ENCODE measurements around the gene GRIP2. TPM values are rescaled to one million over a fixed set of nuclear protein-coding genes. Genes with fewer than 3 reads are reported as not detected.

GRIP2 gene
- total RNA-seq, 3 donors from 2014 or later (not counting 1 experiment from before 2014, with no cell fraction given) = not detected

GRCh38 chr3:14458434-14459275 lies 81.5 kb downstream of the GRIP2 start:
- Mint-ChIP-seq H3K9me3 (no peaks in the 10 kb centered on the region), H3K27ac (peak overlapping the region in 1 of 2 donors; percentile 33), H3K4me1 (peaks cover 7 to 10% of the 10 kb centered on the region in 2 donors), H3K27me3 (ENCODE audit: low read depth in 2 of 2) (no peaks in the 10 kb centered on the region), H3K36me3 (no peaks in the 10 kb centered on the region), H3K4me3 (no peak overlapping the region)
- no peaks in the 10 kb centered on the region for H3K9me3 ChIP-seq (ENCODE audit: control insufficient read depth, insufficient read depth, low read length)
- TF ChIP-seq, protein P1, sequence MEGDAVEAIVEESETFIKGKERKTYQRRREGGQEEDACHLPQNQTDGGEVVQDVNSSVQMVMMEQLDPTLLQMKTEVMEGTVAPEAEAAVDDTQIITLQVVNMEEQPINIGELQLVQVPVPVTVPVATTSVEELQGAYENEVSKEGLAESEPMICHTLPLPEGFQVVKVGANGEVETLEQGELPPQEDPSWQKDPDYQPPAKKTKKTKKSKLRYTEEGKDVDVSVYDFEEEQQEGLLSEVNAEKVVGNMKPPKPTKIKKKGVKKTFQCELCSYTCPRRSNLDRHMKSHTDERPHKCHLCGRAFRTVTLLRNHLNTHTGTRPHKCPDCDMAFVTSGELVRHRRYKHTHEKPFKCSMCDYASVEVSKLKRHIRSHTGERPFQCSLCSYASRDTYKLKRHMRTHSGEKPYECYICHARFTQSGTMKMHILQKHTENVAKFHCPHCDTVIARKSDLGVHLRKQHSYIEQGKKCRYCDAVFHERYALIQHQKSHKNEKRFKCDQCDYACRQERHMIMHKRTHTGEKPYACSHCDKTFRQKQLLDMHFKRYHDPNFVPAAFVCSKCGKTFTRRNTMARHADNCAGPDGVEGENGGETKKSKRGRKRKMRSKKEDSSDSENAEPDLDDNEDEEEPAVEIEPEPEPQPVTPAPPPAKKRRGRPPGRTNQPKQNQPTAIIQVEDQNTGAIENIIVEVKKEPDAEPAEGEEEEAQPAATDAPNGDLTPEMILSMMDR (IDR thresholded peaks at IDR 0.05) = no peak
- intact Hi-C loops (cut with micrococcal nuclease) = no loop called here
- H3K36me3 ChIP-seq (ENCODE audit: control insufficient read depth, insufficient read depth, low read length) = peaks cover 10% of the 10 kb centered on the region
- H3K4me3 ChIP-seq (ENCODE audit: low read length) = no peak overlapping the region
- H3K4me1 ChIP-seq (ENCODE audit: control insufficient read depth, insufficient read depth, low read length) = peaks cover 8% of the 10 kb centered on the region
- no peak overlapping the region for H3K27ac ChIP-seq (ENCODE audit: low read length)
- 85% methylated on average over 11 of the region's 11 CpGs for WGBS (ENCODE audit: insufficient coverage)
- ATAC-seq = no peak
- no peak for DNase-seq
- H3K27me3 ChIP-seq (ENCODE audit: control insufficient read depth, insufficient read depth, low read length) = no peaks in the 10 kb centered on the region

GRCh38 chr3:14457999-14458398 lies 82.1 kb downstream of the GRIP2 start:
- H3K4me3 ChIP-seq (ENCODE audit: low read length) = no peak overlapping the region
- TF ChIP-seq, protein P1 (IDR thresholded peaks at IDR 0.05) = no peak
- no peaks in the 10 kb centered on the region for H3K36me3 Mint-ChIP-seq
- intact Hi-C loops (cut with micrococcal nuclease) = no loop called here
- no peak overlapping the region for H3K27ac ChIP-seq (ENCODE audit: low read length)
- no peak overlapping the region for H3K27ac Mint-ChIP-seq
- H3K4me3 Mint-ChIP-seq = no peak overlapping the region
- H3K36me3 ChIP-seq (ENCODE audit: control insufficient read depth, insufficient read depth, low read length) = peaks cover 5% of the 10 kb centered on the region
- H3K27me3 Mint-ChIP-seq (ENCODE audit: low read depth in 2 of 2) = no peaks in the 10 kb centered on the region
- no peaks in the 10 kb centered on the region for H3K9me3 Mint-ChIP-seq
- H3K4me1 ChIP-seq (ENCODE audit: control insufficient read depth, insufficient read depth, low read length) = peaks cover 8% of the 10 kb centered on the region
- peaks cover 7 to 10% of the 10 kb centered on the region in 2 donors for H3K4me1 Mint-ChIP-seq
- 95% methylated on average over 8 of the region's 9 CpGs for WGBS (ENCODE audit: insufficient coverage)
- no peaks in the 10 kb centered on the region for H3K9me3 ChIP-seq (ENCODE audit: control insufficient read depth, insufficient read depth, low read length)
- ATAC-seq = no peak
- DNase-seq = no peak
- H3K27me3 ChIP-seq (ENCODE audit: control insufficient read depth, insufficient read depth, low read length) = no peaks in the 10 kb centered on the region

DNA sequence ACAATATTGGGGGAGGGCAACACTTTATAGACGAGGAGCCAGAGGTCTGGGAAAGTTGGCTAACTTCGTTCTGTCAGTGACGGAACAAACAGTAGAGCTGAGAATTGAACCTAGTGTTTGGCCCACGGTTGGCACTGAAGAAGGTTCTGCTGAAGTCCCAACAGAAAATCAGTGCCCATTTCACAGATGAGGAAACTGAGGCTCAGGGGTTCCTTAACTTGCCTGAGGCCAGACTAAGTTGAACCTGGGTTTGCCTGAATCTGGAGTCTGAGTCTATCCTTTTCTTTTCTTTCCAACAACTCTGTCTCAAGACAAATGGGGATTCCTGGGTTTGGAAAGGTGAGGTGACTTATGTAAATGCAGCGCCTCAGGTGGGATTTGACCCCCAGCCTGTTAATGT lies 82.7 kb downstream of the GRIP2 start:
- Mint-ChIP-seq H3K27me3 (ENCODE audit: low read depth in 2 of 2) (no peaks in the 10 kb centered on the region), H3K9me3 (no peaks in the 10 kb centered on the region), H3K4me1 (peaks cover 7 to 10% of the 10 kb centered on the region in 2 donors), H3K4me3 (no peak overlapping the region), H3K27ac (no peak overlapping the region), H3K36me3 (no peaks in the 10 kb centered on the region)
- no peaks in the 10 kb centered on the region for H3K9me3 ChIP-seq (ENCODE audit: control insufficient read depth, insufficient read depth, low read length)
- H3K27ac ChIP-seq (ENCODE audit: low read length) = no peak overlapping the region
- H3K4me1 ChIP-seq (ENCODE audit: control insufficient read depth, insufficient read depth, low read length) = peaks cover 8% of the 10 kb centered on the region
- TF ChIP-seq, protein P1 (IDR thresholded peaks at IDR 0.05) = no peak
- DNase-seq = no peak
- no peaks in the 10 kb centered on the region for H3K36me3 ChIP-seq (ENCODE audit: control insufficient read depth, insufficient read depth, low read length)
- ATAC-seq = no peak
- WGBS (ENCODE audit: insufficient coverage) = 98% methylated on average over 5 of the region's 5 CpGs
- intact Hi-C loops (cut with micrococcal nuclease) = no loop called here
- H3K27me3 ChIP-seq (ENCODE audit: control insufficient read depth, insufficient read depth, low read length) = no peaks in the 10 kb centered on the region
- H3K4me3 ChIP-seq (ENCODE audit: low read length) = no peak overlapping the region

Measured in natural killer cell (primary cell).